ENCODE data around the gene PDILT.

DNA sequence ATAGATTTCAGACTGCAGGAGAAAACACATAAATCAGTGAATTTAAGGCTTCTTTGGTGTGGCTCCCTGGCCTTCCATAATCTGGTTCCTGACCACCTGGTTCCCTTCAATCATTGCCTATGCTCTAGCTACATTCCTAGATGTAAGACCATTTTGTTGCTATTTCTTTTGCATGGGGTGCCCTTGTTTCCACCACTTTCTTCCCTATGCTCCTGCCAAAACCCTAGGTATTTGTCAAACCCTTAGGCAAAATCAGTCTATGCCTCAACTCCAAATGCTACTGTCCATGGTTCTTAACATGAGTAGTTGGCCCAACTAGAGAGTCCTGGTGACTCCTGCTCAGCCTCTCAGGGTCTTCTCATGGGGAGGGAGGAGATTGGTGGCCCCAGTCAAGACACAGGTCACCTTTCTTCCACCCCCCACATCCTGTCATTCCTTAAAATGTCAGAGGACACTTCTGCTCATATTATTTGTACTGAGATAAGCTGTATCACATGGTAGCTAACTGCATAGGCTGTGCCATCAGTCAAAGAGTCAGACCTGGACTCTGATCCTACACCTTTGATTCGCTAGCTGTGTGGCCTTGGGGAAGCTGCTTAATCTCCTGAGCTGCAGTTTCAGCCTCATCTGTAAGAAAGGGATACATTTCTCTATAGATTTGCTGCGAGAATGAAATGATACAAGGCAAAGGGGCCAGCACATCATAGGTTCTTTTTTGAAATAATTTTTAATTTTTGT lies 19.8 kb upstream of the PDILT start:
- TF ChIP-seq CTCF (IDR thresholded peaks at IDR 0.05) (no peak), POLR2A (IDR thresholded peaks at IDR 0.05; ENCODE audit: low read depth) (no peak), EP300 (IDR thresholded peaks at IDR 0.05) (no peak)

All from esophagus muscularis mucosa (tissue), 4 donors.